Measurements from ENCODE around the gene NFX1.
A peak's percentile ranks its signal among the peaks of the same experiment; 100 is the strongest.

NFX1 gene

DNA sequence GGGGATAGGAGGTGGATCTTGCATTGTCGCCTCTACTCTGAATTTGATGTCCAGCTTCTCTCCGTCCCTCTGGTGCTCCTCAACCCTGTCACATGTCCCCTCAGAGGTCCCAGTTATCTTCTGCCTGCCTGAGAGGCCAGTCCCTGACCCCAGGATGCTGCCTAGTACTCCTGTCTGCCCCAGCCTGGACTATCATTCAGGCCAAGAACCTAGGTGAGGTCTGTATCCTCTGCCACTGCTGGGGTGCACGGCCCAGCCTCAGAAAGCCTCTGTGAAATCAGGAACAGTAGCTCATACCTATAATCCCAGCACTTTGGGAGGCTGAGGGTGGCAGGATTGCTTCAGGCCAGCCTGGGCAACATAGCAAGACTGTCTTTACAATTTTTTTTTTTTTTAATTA is 41.7 kb upstream of the NFX1 start:
- H3K4me3 ChIP-seq (replicated peaks; ENCODE audit: low read depth, low read length) = no peak overlapping the region
- TF ChIP-seq, protein P1, sequence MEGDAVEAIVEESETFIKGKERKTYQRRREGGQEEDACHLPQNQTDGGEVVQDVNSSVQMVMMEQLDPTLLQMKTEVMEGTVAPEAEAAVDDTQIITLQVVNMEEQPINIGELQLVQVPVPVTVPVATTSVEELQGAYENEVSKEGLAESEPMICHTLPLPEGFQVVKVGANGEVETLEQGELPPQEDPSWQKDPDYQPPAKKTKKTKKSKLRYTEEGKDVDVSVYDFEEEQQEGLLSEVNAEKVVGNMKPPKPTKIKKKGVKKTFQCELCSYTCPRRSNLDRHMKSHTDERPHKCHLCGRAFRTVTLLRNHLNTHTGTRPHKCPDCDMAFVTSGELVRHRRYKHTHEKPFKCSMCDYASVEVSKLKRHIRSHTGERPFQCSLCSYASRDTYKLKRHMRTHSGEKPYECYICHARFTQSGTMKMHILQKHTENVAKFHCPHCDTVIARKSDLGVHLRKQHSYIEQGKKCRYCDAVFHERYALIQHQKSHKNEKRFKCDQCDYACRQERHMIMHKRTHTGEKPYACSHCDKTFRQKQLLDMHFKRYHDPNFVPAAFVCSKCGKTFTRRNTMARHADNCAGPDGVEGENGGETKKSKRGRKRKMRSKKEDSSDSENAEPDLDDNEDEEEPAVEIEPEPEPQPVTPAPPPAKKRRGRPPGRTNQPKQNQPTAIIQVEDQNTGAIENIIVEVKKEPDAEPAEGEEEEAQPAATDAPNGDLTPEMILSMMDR (IDR thresholded peaks at IDR 0.05; ENCODE audit: low read length, missing control alignments) = no peak
- no peak for DNase-seq (ENCODE audit: low read depth)

GRCh38 chr9:33249087-33249658 is 41.1 kb upstream of the NFX1 start:
- no peak overlapping the region for H3K4me3 ChIP-seq (replicated peaks; ENCODE audit: low read depth, low read length)
- DNase-seq (ENCODE audit: low read depth) = no peak
- TF ChIP-seq, protein P1 (IDR thresholded peaks at IDR 0.05; ENCODE audit: low read length, missing control alignments) = no peak

- DNase-seq (ENCODE audit: low read depth) = no peak
- H3K4me3 ChIP-seq (replicated peaks; ENCODE audit: low read depth, low read length) = no peak overlapping the region
- TF ChIP-seq, protein P1 (IDR thresholded peaks at IDR 0.05; ENCODE audit: low read length, missing control alignments) = no peak
Measured at GRCh38 chr9:33249983-33250382, 40.3 kb upstream of the NFX1 start.

GRCh38 chr9:33250458-33250995 is 39.8 kb upstream of the NFX1 start:
- TF ChIP-seq, protein P1 (IDR thresholded peaks at IDR 0.05; ENCODE audit: low read length, missing control alignments) = no peak
- no peak overlapping the region for H3K4me3 ChIP-seq (replicated peaks; ENCODE audit: low read depth, low read length)
- peak; percentile 49 for DNase-seq (ENCODE audit: low read depth)

- DNase-seq (ENCODE audit: low read depth) = no peak
- TF ChIP-seq, protein P1 (IDR thresholded peaks at IDR 0.05; ENCODE audit: low read length, missing control alignments) = no peak
- H3K4me3 ChIP-seq (replicated peaks; ENCODE audit: low read depth, low read length) = no peak overlapping the region
Measured at GRCh38 chr9:33254211-33254610, 36.1 kb upstream of the NFX1 start.

- no peak overlapping the region for H3K4me3 ChIP-seq (replicated peaks; ENCODE audit: low read depth, low read length)
- no peak for DNase-seq (ENCODE audit: low read depth)
- TF ChIP-seq, protein P1 (IDR thresholded peaks at IDR 0.05; ENCODE audit: low read length, missing control alignments) = no peak
Measured at GRCh38 chr9:33255014-33255413, 35.3 kb upstream of the NFX1 start.

GRCh38 chr9:33255471-33255870 is 34.8 kb upstream of the NFX1 start:
- TF ChIP-seq, protein P1 (IDR thresholded peaks at IDR 0.05; ENCODE audit: low read length, missing control alignments) = no peak
- H3K4me3 ChIP-seq (replicated peaks; ENCODE audit: low read depth, low read length) = no peak overlapping the region
- no peak for DNase-seq (ENCODE audit: low read depth)

Data from fibroblast of pulmonary artery (primary cell).